ENCODE data around the gene LCA5. TPM values are rescaled to one million over a fixed set of nuclear protein-coding genes. Genes with fewer than 3 reads are reported as not detected.

LCA5 gene
- total RNA-seq, 2 donors from 2014 or later: 6.4 to 11.1 TPM

DNA sequence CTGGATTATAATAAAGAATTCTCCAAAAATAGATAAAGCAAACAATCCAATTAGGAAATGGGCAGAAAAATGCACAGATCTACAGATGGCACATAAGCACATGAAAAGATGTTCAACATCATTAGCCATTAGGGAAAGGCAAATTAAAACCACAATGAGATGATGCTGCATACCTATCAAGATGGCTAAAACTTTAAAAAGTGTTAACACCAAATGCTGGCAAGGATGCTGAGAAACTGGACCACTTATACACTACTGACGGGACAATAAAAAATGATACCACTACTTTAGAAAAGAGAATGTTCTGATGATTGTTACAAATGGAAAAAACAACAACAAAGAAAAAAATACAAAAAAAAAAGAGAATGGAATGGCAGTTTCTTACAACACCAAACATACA is 26.5 kb downstream of the LCA5 start:
- no peak overlapping the region for H3K27ac ChIP-seq (ENCODE audit: low read depth, low read length)
- Mint-ChIP-seq H3K4me3 (no peak overlapping the region), H3K9me3 (no peaks in the 10 kb centered on the region), H3K4me1 (peaks cover 11% of the 10 kb centered on the region), H3K36me3 (ENCODE audit: low read depth) (peaks cover 36% of the 10 kb centered on the region), H3K27ac (no peak overlapping the region), H3K27me3 (ENCODE audit: insufficient read depth) (no peaks in the 10 kb centered on the region)
- peaks cover 20% of the 10 kb centered on the region for H3K36me3 ChIP-seq (ENCODE audit: control insufficient read depth, insufficient read depth, low read length)
- no peaks in the 10 kb centered on the region for H3K27me3 ChIP-seq (ENCODE audit: control insufficient read depth, insufficient read depth, low read length, poor library complexity, severe bottlenecking)
- H3K9ac ChIP-seq (ENCODE audit: extremely low read depth, low read length, poor library complexity, severe bottlenecking): no peak overlapping the region
- WGBS, 2 experiments (ENCODE audit: insufficient coverage in 1 of 2, insufficient read length in 1 of 2): no CpG with 5 or more reads among the region's 1 CpG
- no peak overlapping the region for H3K4me3 ChIP-seq (ENCODE audit: low read length)
- DNase-seq: no peak
- TF ChIP-seq, protein P1, sequence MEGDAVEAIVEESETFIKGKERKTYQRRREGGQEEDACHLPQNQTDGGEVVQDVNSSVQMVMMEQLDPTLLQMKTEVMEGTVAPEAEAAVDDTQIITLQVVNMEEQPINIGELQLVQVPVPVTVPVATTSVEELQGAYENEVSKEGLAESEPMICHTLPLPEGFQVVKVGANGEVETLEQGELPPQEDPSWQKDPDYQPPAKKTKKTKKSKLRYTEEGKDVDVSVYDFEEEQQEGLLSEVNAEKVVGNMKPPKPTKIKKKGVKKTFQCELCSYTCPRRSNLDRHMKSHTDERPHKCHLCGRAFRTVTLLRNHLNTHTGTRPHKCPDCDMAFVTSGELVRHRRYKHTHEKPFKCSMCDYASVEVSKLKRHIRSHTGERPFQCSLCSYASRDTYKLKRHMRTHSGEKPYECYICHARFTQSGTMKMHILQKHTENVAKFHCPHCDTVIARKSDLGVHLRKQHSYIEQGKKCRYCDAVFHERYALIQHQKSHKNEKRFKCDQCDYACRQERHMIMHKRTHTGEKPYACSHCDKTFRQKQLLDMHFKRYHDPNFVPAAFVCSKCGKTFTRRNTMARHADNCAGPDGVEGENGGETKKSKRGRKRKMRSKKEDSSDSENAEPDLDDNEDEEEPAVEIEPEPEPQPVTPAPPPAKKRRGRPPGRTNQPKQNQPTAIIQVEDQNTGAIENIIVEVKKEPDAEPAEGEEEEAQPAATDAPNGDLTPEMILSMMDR (conservative IDR thresholded peaks at IDR 0.05): no peak
- no peaks in the 10 kb centered on the region for H3K4me1 ChIP-seq (ENCODE audit: control insufficient read depth, insufficient read depth, low read length)
- H3K9me3 ChIP-seq (ENCODE audit: control insufficient read depth, low read length): peaks cover 3% of the 10 kb centered on the region

DNA sequence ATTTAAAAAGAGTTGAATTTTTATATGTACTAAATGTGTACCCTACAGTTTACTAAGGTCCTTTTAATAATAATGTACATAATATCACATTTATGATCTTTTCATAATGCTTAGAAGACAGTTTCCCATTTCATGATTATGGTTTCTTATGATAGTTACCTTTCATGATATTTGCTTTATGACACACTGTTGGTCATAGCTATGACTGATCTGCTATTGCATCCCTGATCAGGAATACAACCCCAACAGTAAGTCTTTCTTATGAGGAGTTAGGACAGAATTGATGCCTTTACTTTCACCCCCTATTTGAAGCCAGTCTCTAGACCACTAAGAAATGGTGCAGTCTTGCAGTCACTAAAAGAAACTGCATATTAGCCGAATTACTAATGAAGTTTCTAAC is 31.0 kb downstream of the LCA5 start:
- Histone ChIP-seq H3K4me3 (ENCODE audit: low read length) (no peak overlapping the region), H3K4me1 (ENCODE audit: control insufficient read depth, insufficient read depth, low read length) (no peaks in the 10 kb centered on the region), H3K9me3 (ENCODE audit: control insufficient read depth, low read length) (peaks cover 3% of the 10 kb centered on the region), H3K9ac (ENCODE audit: extremely low read depth, low read length, poor library complexity, severe bottlenecking) (no peak overlapping the region), H3K36me3 (ENCODE audit: control insufficient read depth, insufficient read depth, low read length) (peaks cover 9% of the 10 kb centered on the region), H3K27ac (ENCODE audit: low read depth, low read length) (no peak overlapping the region), H3K27me3 (ENCODE audit: control insufficient read depth, insufficient read depth, low read length, poor library complexity, severe bottlenecking) (no peaks in the 10 kb centered on the region)
- 97 to 100% methylated on average over 1 of the region's 1 CpG for WGBS, 2 experiments (ENCODE audit: insufficient coverage in 1 of 2, insufficient read length in 1 of 2)
- Mint-ChIP-seq H3K27ac (no peak overlapping the region), H3K4me3 (no peak overlapping the region), H3K4me1 (peaks cover 11% of the 10 kb centered on the region), H3K9me3 (no peaks in the 10 kb centered on the region), H3K36me3 (ENCODE audit: low read depth) (peaks cover 17% of the 10 kb centered on the region), H3K27me3 (ENCODE audit: insufficient read depth) (no peaks in the 10 kb centered on the region)
- TF ChIP-seq, protein P1 (conservative IDR thresholded peaks at IDR 0.05): no peak
- DNase-seq: no peak

DNA sequence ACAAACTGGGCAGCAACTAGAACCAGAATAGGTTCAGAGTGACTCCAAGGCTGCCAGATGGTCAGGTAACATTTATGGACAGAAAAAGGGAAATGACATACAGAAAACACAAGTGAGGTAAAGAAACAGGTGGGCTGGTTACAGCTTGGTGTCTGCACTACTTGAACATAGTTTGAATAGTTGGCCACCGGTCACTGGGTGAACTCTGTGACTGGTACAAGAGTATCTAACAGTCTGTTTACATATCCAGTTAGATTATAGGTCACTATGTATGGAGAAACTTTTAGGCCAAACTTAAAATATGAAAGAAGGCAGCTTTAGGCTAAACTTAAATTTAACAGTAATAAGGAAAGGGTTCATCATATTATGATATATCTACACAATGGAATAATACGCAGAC is 32.9 kb downstream of the LCA5 start:
- WGBS, 2 experiments (ENCODE audit: insufficient coverage in 1 of 2, insufficient read length in 1 of 2): 94% methylated on average over 1 of the region's 2 CpGs; no CpG with 5 or more reads in 1 of the 2 experiments

More for the DNA sequence above, 32.9 kb downstream of the LCA5 start:
- H3K27me3 Mint-ChIP-seq (ENCODE audit: insufficient read depth): no peaks in the 10 kb centered on the region
- H3K4me3 ChIP-seq (ENCODE audit: low read length): no peak overlapping the region
- peaks cover 6% of the 10 kb centered on the region for H3K36me3 Mint-ChIP-seq (ENCODE audit: low read depth)
- TF ChIP-seq, protein P1 (conservative IDR thresholded peaks at IDR 0.05): no peak
- H3K4me1 ChIP-seq (ENCODE audit: control insufficient read depth, insufficient read depth, low read length): no peaks in the 10 kb centered on the region
- H3K27ac Mint-ChIP-seq: no peak overlapping the region
- H3K4me3 Mint-ChIP-seq: no peak overlapping the region
- H3K27ac ChIP-seq (ENCODE audit: low read depth, low read length): no peak overlapping the region
- peaks cover 5% of the 10 kb centered on the region for H3K36me3 ChIP-seq (ENCODE audit: control insufficient read depth, insufficient read depth, low read length)
- H3K4me1 Mint-ChIP-seq: peaks cover 11% of the 10 kb centered on the region
- no peak overlapping the region for H3K9ac ChIP-seq (ENCODE audit: extremely low read depth, low read length, poor library complexity, severe bottlenecking)
- no peaks in the 10 kb centered on the region for H3K9me3 Mint-ChIP-seq
- peaks cover 3% of the 10 kb centered on the region for H3K9me3 ChIP-seq (ENCODE audit: control insufficient read depth, low read length)
- H3K27me3 ChIP-seq (ENCODE audit: control insufficient read depth, insufficient read depth, low read length, poor library complexity, severe bottlenecking): no peaks in the 10 kb centered on the region
- DNase-seq: no peak

All from endodermal cell (in vitro differentiated cells).